BJ (cell line): Measurements from ENCODE around the gene PELI2. TPM values are rescaled to one million over a fixed set of nuclear protein-coding genes. Genes with fewer than 3 reads are reported as not detected.

Experiments
- CTCF ChIA-PET: fragments of 350-600 bp; formaldehyde crosslinking; extraction: SDS; loops from one replicate; lab custom pipeline; 2021; ENCODE audit warnings: antibody characterized with exemption, inconsistent platforms; lab: Yijun Ruan, JAX
- POLR2A ChIA-PET: fragments of 300-600 bp; sonication (Branson Sonifier 250); formaldehyde crosslinking; extraction: SDS; loops from one replicate; lab custom pipeline; 2021; ENCODE audit warnings: antibody characterized with exemption; lab: Charles Lee
- DNase-seq: peaks from one replicate; pipeline ENCODE4 v3.0.0-alpha.2; 2011; ENCODE audit warnings: low read depth
- H3K27me3 ChIP-seq: 2 replicates; pipeline ENCODE4 v1.6.0; 2011; ENCODE audit warnings: low read length; ENCODE audit not compliant: control insufficient read depth, insufficient read depth
- H3K36me3 ChIP-seq: 2 replicates; pipeline ENCODE4 v1.5.1; 2011; ENCODE audit warnings: low read length; ENCODE audit not compliant: control insufficient read depth, insufficient read depth
- H3K4me3 ChIP-seq: 2 replicates; pipeline ENCODE4 v1.5.1; 2011; ENCODE audit warnings: low read depth, mild to moderate bottlenecking, control low read depth, low read length
- polyA plus RNA-seq: library from polyadenylated mRNA; depleted of rRNA; stranded (reverse); fragments of >200 nt; gene quantifications from 2 replicates; pipeline ENCODE4 v1.2.3, GENCODE V29; 2011
- TF ChIP-seq, protein P1 (sequence below): IDR thresholded peaks from 2 replicates; pipeline ENCODE4 v1.5.1; 2011; ENCODE audit warnings: low read depth, mild to moderate bottlenecking, control low read depth, inconsistent platforms, low read length, moderate library complexity; ENCODE audit not compliant: insufficient read depth

PELI2 gene
- polyA plus RNA-seq, 1 experiment = 10.5 TPM

DNA sequence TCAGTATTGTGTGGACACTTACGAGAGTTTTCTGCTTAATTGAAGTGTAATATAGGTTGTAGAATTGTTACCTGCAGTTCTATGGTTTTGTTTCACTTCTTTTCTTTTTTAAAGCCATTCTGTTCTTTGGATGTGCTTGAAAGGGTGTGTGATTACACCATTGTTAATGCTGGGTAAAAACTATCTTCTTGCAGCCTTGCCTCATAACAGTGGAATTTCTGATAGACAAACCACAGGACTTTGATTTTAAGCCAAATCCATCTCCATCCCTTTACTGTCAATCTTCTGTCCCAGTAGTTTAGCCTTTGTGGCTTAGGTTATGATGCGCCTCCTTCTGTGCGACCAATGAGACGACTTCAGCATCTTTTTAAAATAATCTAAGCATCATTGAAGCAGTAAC lies 182.3 kb downstream of the PELI2 start:
- Histone ChIP-seq H3K36me3 (no peaks in the 10 kb centered on the region), H3K27me3 (no peaks in the 10 kb centered on the region), H3K4me3 (no peak overlapping the region)
- ChIA-PET POLR2A (no interaction called here), CTCF (no interaction called here)
- no peak for DNase-seq
- TF ChIP-seq, protein P1, sequence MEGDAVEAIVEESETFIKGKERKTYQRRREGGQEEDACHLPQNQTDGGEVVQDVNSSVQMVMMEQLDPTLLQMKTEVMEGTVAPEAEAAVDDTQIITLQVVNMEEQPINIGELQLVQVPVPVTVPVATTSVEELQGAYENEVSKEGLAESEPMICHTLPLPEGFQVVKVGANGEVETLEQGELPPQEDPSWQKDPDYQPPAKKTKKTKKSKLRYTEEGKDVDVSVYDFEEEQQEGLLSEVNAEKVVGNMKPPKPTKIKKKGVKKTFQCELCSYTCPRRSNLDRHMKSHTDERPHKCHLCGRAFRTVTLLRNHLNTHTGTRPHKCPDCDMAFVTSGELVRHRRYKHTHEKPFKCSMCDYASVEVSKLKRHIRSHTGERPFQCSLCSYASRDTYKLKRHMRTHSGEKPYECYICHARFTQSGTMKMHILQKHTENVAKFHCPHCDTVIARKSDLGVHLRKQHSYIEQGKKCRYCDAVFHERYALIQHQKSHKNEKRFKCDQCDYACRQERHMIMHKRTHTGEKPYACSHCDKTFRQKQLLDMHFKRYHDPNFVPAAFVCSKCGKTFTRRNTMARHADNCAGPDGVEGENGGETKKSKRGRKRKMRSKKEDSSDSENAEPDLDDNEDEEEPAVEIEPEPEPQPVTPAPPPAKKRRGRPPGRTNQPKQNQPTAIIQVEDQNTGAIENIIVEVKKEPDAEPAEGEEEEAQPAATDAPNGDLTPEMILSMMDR = no peak

DNA sequence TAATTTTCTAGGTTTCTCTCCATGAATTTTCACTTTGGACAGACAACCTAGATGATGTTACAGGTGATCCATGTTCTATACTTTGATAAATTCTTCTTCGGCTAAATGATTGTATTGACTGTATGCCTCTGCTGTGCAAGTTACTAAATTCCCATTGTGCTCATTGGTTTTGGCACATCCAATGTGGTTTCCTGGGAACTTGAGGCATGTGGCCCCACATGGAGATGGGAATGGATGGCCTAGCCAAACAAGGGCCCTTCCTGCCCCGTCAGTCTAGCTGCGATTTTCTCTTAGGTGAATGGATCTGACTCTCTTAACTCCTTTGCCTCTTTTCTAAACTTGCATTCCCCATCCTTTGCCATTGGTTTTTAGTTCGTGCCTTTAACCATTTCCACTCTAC lies 186.2 kb downstream of the PELI2 start:
- CTCF ChIA-PET = no interaction called here
- Histone ChIP-seq H3K27me3 (no peaks in the 10 kb centered on the region), H3K4me3 (no peak overlapping the region), H3K36me3 (no peaks in the 10 kb centered on the region)
- POLR2A ChIA-PET = no interaction called here
- TF ChIP-seq, protein P1 = no peak
- no peak for DNase-seq

DNA sequence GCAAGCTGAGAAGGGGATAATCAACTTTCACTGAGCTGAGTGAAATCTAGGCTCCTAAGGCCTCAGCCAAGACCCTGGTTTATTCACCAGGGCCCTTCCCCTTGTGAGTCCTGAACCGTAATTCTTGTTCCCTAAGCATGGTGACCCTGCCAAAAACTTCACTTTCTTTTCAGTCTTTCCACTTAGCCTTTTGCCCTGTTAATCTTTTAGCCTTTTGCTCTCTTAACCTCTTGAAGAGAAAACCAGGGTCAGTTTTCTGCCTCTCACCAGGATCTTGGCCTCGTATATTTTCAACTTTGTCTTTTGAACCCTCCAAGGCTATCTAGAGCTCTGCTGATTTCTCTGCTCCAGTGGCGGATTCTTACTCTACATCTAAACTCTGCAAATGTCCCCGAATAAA lies 191.0 kb downstream of the PELI2 start:
- Histone ChIP-seq H3K27me3 (no peaks in the 10 kb centered on the region), H3K36me3 (no peaks in the 10 kb centered on the region), H3K4me3 (no peak overlapping the region)
- DNase-seq = no peak
- TF ChIP-seq, protein P1 = no peak
- ChIA-PET POLR2A (no interaction called here), CTCF (no interaction called here)

DNA sequence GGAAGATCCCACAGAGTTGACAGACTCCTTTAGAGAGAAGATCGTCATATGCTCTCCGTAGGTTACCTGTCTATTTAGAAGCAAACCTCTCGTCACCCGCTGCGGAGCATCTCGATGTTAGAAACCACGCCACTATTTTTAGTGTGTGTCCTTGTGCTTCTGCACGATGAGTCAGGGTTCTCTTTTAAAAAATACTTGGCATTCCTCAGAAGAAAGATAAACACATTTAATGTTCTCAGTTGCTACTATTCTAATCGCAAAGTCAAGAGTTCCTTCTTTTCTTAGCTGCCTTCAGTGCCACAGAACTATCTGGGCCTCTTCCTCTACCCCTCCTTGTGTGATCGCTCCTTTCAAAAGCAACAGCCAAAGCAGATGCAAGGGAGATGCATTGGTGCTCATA lies 192.4 kb downstream of the PELI2 start:
- POLR2A ChIA-PET = no interaction called here
- CTCF ChIA-PET = interaction anchor here (1.3 kb wide), 1 partner anchor 14 kb away, joined by 4 read pairs; no protein-coding TSS in a partner anchor
- no peaks in the 10 kb centered on the region for H3K27me3 ChIP-seq

DNA sequence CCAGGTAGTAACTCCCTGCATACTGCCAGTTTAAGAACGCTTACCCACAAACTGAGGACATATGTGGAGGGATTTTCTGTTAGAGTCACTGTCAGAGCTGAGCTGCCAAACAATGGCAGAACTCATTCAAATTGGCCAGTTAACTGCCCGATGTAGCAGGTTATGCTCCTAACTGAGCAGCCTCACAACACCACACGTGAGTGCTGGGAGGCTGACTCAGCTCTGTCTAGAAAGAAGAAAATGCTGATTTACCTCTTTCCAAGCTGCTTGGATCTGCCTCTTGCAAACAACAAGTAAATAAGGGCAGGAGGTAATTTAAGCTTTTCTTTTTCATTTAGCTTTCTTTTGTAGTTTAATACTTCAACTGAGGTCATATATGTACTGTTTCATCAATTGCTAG lies 195.6 kb downstream of the PELI2 start:
- ChIA-PET CTCF (interaction anchor here (1.4 kb wide), 1 partner anchor 11 kb away, joined by 3 read pairs; no protein-coding TSS in a partner anchor), POLR2A (no interaction called here)
- Histone ChIP-seq H3K36me3 (no peaks in the 10 kb centered on the region), H3K27me3 (0 out of 2 replicates have a peak, but pooled peaks cover 1% of the 10 kb centered on the region), H3K4me3 (no peak overlapping the region)
- no peak for DNase-seq
- TF ChIP-seq, protein P1 = no peak

More for the DNA sequence above, 192.4 kb downstream of the PELI2 start:
- Histone ChIP-seq H3K36me3 (no peaks in the 10 kb centered on the region), H3K4me3 (no peak overlapping the region)
- TF ChIP-seq, protein P1 = no peak
- DNase-seq = peak; percentile 16
